ENCODE results near the gene THSD7B. TPM values are rescaled to one million over a fixed set of nuclear protein-coding genes. Genes with fewer than 3 reads are reported as not detected.

THSD7B gene
- total RNA-seq, 1 donor from 2014 or later = 0.19 TPM

DNA sequence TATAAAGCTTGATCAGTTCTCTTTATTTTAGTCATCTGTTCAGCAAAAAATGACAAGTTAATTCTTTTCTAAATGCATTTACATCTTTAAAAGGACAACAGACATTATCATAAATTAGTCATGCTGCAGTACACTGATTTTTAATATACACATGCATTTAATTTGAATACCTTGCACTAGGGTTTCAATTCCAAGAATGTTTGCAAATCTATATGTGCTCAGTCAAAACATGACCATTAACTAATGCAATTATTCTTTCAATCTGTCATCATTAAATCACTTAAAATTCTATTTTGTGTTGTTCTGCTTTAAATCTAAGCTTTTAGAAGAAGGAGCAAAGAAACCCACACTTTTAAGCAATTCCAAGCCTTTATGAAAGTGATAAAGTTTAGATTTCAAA lies 342.6 kb downstream of the THSD7B start:
- TF ChIP-seq, protein P1, sequence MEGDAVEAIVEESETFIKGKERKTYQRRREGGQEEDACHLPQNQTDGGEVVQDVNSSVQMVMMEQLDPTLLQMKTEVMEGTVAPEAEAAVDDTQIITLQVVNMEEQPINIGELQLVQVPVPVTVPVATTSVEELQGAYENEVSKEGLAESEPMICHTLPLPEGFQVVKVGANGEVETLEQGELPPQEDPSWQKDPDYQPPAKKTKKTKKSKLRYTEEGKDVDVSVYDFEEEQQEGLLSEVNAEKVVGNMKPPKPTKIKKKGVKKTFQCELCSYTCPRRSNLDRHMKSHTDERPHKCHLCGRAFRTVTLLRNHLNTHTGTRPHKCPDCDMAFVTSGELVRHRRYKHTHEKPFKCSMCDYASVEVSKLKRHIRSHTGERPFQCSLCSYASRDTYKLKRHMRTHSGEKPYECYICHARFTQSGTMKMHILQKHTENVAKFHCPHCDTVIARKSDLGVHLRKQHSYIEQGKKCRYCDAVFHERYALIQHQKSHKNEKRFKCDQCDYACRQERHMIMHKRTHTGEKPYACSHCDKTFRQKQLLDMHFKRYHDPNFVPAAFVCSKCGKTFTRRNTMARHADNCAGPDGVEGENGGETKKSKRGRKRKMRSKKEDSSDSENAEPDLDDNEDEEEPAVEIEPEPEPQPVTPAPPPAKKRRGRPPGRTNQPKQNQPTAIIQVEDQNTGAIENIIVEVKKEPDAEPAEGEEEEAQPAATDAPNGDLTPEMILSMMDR (conservative IDR thresholded peaks at IDR 0.05) = no peak
- Mint-ChIP-seq H3K9me3 (peaks cover 12% of the 10 kb centered on the region), H3K4me1 (no peaks in the 10 kb centered on the region), H3K4me3 (no peak overlapping the region), H3K27me3 (ENCODE audit: low read depth) (peaks cover 6% of the 10 kb centered on the region), H3K27ac (ENCODE audit: unreplicated experiment) (no peak overlapping the region), H3K36me3 (ENCODE audit: low read depth) (no peaks in the 10 kb centered on the region)
- no peak for DNase-seq (ENCODE audit: low read depth, low spot score)

DNA sequence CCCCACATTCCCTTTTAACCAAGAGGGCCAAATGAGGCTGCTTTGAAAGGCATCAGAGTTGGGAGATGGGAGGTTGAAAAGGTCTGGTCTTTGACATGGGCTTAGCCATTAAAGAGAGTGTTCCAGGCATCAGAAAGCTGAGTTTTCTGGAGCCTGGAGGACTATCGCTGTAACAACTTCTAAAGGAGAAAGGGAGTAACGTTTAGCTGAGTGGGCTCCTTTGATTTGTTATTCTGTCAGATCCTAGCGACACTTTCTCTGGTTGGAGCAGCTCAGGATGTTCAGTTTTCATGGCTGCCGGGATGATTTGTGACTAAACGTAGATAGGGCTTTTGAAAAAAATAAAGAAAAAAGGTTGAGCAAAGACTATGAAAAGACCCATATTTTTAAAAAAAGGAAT lies 346.6 kb downstream of the THSD7B start:
- TF ChIP-seq, protein P1 (conservative IDR thresholded peaks at IDR 0.05) = no peak
- Mint-ChIP-seq H3K27me3 (ENCODE audit: low read depth) (peaks cover 3% of the 10 kb centered on the region), H3K4me3 (no peak overlapping the region), H3K4me1 (no peaks in the 10 kb centered on the region), H3K9me3 (no peaks in the 10 kb centered on the region), H3K36me3 (ENCODE audit: low read depth) (no peaks in the 10 kb centered on the region), H3K27ac (ENCODE audit: unreplicated experiment) (no peak overlapping the region)
- DNase-seq (ENCODE audit: low read depth, low spot score) = no peak

DNA sequence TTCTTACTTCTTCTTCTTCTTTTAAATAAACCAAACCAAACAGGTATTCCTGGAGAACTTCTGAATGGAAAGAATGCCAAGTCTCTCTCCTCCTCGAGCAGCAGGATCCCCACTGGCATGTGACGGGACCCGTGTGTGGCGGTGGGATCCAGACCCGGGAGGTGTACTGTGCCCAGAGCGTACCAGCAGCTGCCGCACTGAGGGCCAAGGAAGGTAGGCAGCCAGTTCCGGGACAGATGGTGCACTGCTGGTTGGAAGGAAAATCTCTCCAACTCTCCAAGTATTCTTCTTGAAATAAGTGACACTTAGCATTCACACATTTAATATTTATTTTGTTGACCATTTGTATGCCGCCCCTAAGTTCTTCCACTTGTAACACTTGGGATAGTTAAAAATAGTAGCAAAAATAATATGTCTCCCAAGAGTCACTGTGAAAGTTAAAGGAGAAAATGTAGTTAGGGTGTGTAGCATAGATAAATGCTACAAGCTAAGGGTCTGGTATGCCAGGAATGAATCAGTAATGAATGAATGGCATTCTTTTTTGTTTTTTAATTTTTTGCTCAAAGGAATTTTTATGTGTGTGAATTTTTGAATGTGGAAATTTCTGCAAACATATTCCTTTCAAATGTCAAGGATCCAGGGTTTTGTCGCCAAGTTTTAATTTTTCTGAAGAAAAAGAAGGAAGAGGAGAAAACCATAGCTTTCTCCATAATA lies 349.9 kb downstream of the THSD7B start:
- no peaks in the 10 kb centered on the region for H3K9me3 Mint-ChIP-seq
- H3K4me3 Mint-ChIP-seq = no peak overlapping the region
- H3K36me3 Mint-ChIP-seq (ENCODE audit: low read depth) = no peaks in the 10 kb centered on the region
- TF ChIP-seq, protein P1 (conservative IDR thresholded peaks at IDR 0.05) = no peak
- H3K27ac Mint-ChIP-seq (ENCODE audit: unreplicated experiment) = no peak overlapping the region
- peaks cover 3% of the 10 kb centered on the region for H3K27me3 Mint-ChIP-seq (ENCODE audit: low read depth)
- DNase-seq (ENCODE audit: low read depth, low spot score) = no peak
- no peaks in the 10 kb centered on the region for H3K4me1 Mint-ChIP-seq

DNA sequence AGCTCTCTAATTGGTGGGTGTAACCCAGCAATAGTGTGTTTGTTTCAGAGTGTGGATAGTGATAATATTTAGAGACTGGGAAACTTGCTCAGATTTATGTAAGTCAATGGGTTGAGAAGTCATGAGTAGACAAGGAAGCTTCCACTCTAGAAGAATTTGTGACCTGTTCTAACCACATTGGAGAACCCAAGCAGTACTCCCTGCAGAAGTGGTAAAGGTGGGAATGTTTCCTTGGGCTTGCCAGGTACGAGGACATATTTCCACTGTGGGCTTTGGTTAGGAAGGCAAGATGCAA lies 350.4 kb downstream of the THSD7B start:
- Mint-ChIP-seq H3K27me3 (ENCODE audit: low read depth) (peaks cover 4% of the 10 kb centered on the region), H3K27ac (ENCODE audit: unreplicated experiment) (no peak overlapping the region), H3K36me3 (ENCODE audit: low read depth) (no peaks in the 10 kb centered on the region), H3K4me1 (no peaks in the 10 kb centered on the region), H3K9me3 (no peaks in the 10 kb centered on the region), H3K4me3 (no peak overlapping the region)
- DNase-seq (ENCODE audit: low read depth, low spot score) = no peak
- TF ChIP-seq, protein P1 (conservative IDR thresholded peaks at IDR 0.05) = no peak

DNA sequence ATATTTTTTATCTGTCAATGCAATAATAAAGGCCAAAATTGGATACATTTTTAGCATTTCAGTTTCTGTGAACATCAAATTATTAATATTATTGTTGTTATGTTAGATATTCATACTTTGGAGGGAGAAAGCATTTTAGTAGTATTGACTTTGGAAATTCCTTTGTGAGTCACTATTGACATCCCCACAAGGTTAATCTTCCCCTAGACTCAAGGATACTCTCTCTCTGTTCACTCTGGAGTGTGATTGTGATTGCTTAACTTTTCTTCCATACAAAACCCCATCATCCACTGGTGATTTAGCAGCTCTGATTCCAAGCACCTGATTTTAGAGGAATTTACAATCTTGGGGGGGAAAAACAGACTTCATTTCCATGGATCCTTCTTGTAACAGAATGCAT lies 352.0 kb downstream of the THSD7B start:
- no peaks in the 10 kb centered on the region for H3K9me3 Mint-ChIP-seq
- TF ChIP-seq, protein P1 (conservative IDR thresholded peaks at IDR 0.05) = no peak
- peaks cover 4% of the 10 kb centered on the region for H3K27me3 Mint-ChIP-seq (ENCODE audit: low read depth)

More for the DNA sequence above, 352.0 kb downstream of the THSD7B start:
- H3K36me3 Mint-ChIP-seq (ENCODE audit: low read depth) = no peaks in the 10 kb centered on the region
- H3K27ac Mint-ChIP-seq (ENCODE audit: unreplicated experiment) = no peak overlapping the region
- H3K4me1 Mint-ChIP-seq = no peaks in the 10 kb centered on the region
- DNase-seq (ENCODE audit: low read depth, low spot score) = no peak
- no peak overlapping the region for H3K4me3 Mint-ChIP-seq

Measured in neural crest cell (in vitro differentiated cells).